ENCODE data around the gene PLEKHF1.
"Not testable (repeated sequence)": the region's sequence is repeated elsewhere in the genome, so short reads cannot be mapped to it uniquely, and the experiment has no call there.

Gene PLEKHF1, protein sequence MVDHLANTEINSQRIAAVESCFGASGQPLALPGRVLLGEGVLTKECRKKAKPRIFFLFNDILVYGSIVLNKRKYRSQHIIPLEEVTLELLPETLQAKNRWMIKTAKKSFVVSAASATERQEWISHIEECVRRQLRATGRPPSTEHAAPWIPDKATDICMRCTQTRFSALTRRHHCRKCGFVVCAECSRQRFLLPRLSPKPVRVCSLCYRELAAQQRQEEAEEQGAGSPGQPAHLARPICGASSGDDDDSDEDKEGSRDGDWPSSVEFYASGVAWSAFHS

DNA sequence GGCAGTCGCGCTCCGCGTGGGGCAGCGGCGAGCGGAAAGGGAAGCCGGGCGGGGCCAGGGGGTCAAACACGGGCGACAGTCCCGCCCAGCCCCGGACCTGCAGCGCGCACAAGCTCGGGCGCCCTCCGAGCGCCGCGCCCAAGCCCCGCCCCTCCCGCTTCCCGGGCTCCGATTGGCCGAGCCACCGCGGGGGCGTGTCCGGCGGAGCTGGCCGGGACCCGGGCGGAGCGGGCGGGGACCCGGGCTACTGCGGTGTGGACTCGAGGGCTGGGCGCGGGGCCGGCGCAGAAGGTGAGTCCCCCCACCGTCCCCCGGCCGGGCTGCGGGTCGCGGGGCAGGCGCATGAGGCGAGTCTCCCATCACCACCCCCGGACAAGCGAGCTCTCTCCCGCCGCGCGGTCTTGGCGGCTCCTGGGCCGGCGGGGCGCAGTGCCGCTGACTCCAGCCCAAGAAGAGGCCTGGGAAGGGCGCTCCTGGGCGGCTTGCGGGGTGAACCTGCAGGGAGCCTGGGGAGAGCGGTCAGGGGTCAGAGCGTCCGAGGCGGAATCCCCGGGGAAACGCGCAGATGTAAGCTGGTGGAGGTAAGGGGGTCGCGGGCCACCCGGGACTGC, at the start of gene PLEKHF1:
Gene PLEKHF1, plus strand, starts transcription at position 247 of the 611 bp plus-strand sequence. CDS start 8,379 bp downstream, outside the sequence.
- Histone ChIP-seq H3K27ac (peak within 1 kb of the TSS; percentile 38 to 95 (median 86)), H3K4me3 (peak within 1 kb of the TSS; percentile 53 to 86 (median 78))

DNA sequence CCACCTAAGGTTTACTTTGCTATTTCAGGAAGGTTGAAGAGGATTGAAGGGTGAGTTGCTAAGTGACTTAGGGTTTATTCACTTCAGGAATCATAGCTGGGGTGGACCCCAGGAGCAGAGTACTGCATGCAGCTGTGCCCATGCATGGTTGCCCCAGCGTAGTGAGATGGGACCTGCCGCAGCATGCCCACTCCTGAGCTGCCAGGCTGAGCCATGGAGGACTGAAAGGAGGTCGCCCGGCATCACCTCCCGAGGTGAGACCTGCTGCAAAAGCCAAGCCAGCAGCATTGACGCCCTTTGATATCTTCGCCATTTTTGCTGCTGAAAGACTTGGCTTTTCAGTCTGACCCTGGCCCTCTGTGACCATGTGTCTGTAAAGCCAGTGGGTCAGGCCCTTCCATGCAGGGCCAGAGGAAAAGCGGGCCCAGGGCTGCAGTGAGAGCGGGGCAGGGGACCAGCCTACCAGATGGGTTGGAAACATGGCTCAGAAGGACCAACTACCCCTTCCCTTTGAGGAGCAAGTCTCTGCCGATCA, 49.3 kb upstream of the PLEKHF1 start:
- no peak overlapping the region for H3K27ac ChIP-seq
- no peak overlapping the region for H3K4me3 ChIP-seq

DNA sequence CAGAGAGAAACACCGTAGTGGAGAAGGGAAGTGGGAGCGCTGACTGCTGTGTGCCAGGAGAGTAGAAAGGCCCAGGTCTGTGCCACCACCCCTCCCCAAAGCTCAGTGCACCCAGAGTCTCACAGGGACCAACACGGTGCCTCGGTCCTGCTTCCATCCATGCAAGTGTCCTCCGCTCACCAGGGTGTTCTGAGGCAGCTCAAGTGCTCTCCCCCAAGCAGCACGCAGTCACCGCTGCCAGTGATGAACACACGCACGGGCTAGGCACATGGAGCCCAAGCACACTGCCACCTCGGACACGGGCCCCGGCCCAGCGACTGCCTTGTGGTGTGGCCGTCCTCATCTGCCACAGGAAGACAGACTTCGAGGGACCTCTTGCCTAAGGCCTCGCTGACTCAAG, 48.7 kb upstream of the PLEKHF1 start:
- Histone ChIP-seq H3K27ac (no peak overlapping the region), H3K4me3 (no peak overlapping the region)

DNA sequence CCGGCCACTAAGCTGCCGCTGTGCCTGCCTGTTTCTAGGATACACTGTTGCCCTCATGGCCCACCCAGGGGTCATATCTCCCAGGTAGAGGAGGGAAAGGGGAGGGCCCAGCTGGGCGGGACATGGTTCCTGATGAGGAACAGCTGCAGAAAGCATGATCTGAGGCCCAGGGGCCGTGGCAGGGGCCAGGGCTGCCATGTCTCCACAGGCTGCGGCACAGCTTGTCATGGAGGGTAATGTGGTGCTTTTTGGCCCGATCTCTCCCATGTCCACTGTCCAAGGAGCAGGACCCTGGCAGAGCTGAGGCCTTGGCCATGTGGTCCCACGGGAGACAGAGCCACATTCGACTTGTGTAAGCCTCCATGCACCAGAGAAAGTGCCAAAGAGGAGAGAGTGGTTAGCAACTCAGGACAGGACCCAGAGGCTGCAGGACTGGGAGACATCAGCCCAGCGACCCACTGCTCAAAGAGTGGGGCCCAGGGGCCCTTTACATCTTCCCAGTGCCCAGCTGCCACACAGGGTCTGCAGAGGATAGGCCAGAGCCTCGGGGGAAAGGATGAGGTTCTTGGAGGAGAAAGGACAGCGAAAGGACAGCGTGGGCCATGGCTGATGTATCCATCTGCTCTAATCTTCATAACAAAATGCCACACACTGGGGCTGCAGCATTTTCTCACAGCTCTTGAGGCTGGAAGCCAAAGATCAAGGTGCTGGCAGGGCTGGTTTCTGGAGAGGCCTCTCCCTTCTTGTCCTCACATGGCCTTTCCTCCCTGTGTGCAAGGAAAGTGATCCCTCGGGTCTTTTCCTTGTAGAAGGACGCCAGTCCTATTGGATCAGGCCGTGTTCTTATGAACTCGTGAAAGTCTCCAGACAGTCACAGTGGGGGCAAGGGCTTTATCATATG, 47.6 kb upstream of the PLEKHF1 start:
- no peak overlapping the region for H3K4me3 ChIP-seq
- H3K27ac ChIP-seq: no peak overlapping the region

DNA sequence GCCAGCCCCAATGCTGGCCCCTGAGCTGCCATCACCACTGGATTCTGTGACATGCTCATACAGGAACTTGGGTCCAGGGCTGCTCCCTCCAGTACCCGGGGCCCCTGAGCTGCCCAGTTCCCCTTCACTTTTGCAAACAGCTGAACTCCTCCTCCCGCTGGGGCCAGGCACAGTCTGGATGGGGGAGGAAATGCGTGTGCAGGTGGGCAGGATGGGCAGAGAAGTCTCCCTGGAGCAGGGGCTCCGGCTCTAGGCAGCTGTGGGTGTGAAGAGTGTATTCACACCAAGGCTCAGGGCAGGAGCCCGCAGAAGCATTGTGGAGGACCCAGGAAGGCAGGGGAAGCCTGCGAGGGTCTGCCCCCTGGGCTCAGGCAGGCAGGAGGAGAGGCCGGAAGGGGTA, 46.8 kb upstream of the PLEKHF1 start:
- no peak overlapping the region for H3K27ac ChIP-seq
- no peak overlapping the region for H3K4me3 ChIP-seq

DNA sequence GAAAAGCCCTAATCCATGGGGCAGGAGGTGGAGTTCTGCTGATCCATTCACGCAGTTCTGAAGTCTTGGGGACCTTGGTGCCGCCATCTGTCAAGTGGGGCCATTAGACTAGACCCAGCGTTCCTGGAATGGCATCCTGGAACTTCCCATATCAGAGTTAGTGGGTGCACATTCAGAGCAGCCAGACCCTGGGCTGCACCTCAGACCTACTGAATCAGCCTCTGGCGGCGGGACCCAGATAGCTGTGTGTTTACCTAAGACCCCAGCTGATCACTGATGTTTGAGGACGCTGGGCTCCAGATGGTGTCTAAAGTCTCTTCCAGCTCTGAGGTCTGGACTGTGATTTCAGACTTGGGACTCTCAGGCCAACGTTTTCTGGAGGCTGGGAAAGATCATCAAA, 46.4 kb upstream of the PLEKHF1 start:
- H3K27ac ChIP-seq: no peak overlapping the region
- H3K4me3 ChIP-seq: no peak overlapping the region

DNA sequence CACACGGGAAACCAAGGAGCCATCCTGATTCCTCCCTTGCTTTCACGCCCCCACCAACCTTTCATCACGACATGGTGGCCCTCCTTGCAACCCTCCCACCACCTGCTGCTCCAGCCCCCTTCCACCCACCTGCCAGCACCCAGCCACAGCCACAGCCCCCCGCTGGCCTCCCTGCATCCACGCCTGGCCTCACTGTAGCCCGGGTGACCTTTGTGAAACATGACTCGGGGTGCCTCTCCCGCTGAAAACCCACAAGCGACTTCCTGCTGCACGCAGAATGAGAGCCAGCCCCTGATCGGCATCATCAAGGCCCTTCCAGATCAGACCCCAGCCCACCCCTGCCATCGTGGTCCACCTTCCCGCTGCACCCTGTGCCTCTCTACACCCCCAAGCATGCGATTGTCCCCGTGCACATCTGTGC, 44.3 kb upstream of the PLEKHF1 start:
- Histone ChIP-seq H3K27ac (peak overlapping the region in 1 of 21 experiments; percentile 84), H3K4me3 (no peak overlapping the region)

DNA sequence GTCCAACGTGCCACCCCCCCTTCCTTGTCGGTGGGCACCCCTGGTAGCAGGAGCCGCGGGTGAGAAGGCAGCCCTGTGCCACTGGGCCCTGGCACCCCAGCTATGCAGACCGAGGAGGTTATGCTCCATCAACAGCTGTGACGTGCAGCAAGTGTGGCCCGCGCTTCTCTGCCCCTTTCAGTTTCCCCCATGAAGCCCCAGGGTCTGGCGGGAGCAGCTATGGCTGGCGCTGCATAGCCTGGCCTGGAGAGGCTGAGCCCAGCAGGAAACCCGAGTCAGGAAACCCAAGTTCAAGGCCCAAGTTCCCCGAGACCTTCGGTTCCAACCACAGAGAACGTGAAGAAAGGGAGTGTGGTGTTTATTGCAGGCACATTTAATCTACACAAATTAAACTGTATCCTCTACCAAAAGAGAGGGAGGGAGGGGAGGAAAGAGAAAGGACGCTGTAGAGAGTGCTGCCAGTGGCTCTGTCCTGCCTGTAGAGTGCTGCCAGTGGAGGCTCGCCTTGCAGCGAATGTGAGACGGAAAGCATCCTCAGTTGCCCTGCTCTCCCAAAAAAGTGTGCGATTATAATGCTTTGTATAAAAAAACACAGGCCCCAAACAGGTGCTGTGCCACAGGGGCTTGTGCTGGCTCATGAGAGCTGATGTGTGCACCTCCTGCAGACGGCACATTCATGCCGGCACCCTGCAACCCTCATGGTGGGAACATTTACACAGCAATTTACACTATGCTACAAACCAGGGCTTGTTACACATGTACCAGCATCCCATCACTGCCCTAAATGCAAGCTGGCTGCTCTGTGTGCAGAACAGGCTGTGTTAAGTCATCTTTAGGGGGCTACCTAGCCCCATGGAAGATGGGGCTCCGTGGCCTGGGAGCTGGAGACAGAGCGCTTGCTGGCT, 42.8 kb upstream of the PLEKHF1 start:
- Histone ChIP-seq H3K4me3 (no peak overlapping the region), H3K27ac (peak overlapping the region in 7 of 21 experiments; percentile 6 to 84 (median 36))

DNA sequence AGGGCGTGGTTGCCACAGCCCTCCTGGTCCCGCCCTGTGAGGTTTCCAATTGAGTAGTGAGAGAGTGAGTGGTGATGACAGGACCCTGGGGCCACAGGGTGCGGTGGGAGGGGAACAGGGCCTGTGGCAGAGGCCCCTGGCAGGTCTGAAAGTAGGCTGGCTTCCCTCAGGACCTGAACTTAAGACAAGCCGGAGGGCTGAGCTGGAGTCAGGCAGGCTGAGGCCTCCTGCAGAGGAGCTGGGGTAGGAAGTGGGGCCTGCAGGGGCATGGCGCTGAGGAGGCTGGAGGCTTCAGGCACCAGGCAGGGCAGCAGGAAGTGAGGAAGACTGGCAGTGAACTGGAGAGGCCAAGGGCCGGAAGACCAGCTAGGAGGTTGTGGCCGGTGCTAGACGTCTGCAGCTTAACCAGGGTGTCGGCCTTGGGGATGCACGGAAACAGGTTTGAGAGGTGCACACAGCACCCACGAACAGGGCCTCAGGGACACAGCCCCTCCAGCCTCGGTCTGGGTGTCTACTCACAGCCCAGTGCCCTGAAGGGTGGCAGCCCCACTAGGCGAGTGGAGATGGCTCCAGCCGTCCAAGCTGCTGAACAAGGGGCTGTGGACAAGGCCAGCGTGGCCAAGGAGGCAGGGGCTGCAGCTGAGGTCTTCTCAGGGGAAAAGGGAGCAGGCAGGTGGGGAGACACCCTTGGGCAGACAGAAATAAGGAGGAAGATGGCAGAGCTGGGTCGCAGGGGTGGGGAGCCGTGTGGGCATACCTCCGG, 41.4 kb upstream of the PLEKHF1 start:
- peak overlapping the region in 1 of 7 experiments; percentile 13 for H3K4me3 ChIP-seq
- H3K27ac ChIP-seq: peak overlapping the region in 10 of 21 experiments; percentile 9 to 84 (median 66)

DNA sequence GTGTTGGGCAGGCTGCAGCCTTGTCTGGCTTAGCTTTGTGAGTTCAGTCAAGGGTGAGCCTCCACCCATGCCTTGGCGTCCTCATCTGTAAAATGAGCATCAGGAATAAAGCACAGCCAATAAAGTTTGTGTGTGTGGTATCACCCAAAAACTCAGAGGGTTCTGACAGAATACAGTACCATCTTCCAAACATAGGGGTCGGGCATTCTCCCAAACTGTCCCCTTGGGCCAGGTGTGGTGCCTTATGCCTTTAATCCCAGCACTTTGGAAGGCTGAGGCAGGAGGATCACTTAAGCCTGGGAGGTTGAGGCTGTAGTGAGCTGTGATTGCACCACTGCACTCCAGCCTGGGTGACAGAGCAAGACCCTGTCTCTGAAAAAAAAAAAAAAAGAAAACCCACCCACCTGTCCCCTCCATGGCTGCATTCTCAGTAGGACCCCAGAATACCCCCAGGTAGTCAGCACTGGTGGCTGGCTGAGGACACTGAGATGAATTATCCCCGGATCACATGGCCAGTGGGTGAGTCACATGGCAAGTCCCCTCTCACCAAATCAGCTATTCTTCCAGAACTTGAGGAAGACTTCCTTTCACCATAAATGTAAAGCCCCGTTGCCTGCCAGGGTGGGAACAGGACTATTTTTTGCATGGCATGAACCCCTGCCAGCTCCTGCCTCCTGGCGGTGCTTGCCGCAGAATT, 40.6 kb upstream of the PLEKHF1 start:
- Histone ChIP-seq H3K4me3 (peak overlapping the region in 1 of 7 experiments; percentile 13), H3K27ac (peak overlapping the region in 9 of 21 experiments; percentile 9 to 84 (median 66))

DNA sequence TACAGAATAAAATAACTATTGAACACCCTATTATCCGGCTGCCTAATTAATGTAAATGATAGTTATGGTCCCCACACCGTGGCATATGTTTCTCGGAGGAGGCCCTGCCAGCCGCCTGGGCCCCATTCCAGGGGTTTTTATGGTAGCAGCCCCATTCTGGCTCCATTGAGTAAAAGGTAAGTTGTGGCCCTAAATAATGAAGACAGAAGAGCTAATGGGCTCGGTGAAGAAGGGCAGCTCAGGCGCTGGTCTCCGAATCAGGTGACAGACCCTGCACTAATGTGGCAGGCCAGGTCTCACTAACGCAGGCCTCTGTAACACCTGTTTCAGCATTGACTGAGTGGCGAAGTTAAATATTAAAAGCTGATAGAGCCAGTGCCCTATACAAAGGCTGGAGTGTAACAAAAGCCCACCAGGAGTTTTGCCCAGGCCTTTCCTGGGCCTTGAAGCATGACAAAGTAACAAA, 40.0 kb upstream of the PLEKHF1 start:
- H3K4me3 ChIP-seq: no peak overlapping the region
- peak overlapping the region in 2 of 21 experiments; percentile 84 for H3K27ac ChIP-seq

DNA sequence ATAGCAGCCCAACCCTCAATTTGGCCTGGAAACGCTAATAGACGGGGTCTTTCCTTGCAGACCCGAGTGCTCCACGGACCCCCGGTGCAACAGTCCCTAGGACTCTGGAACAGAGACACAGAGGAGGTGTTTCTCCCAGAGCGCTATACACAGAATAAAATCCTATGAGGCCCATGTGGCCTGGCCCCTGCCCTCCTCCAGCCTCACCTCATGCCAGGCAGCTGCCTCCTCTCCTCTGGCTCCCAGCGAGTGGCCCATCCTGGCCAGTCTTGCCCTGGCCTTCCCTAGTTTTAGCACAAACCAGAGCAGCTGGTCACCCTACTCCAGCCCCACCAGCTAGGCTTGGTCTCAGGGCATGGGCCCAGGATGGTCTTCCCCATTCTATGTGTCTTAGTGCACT, 38.9 kb upstream of the PLEKHF1 start:
- H3K4me3 ChIP-seq: no peak overlapping the region
- H3K27ac ChIP-seq: no peak overlapping the region

DNA sequence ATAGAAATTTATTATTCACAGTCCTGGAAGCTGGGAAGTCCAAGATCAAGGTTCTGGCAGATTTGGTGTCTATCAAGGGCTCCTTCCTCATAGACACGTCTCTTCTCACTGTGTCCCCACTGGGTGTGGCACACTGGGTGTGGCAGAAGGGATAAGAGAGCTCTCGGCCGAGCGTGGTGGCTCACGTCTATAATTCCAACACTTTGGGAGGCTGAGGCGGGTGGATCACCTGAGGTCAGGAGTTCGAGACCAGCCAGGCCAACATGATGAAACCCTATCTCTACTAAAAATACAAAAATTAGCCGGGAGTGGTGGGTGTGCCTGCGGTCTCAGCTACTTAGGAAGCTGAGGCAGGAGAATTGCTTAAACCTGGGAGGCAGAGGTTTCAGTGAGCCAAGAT, 38.4 kb upstream of the PLEKHF1 start:
- not testable (repeated sequence) for H3K4me3 ChIP-seq, H3K27ac ChIP-seq

DNA sequence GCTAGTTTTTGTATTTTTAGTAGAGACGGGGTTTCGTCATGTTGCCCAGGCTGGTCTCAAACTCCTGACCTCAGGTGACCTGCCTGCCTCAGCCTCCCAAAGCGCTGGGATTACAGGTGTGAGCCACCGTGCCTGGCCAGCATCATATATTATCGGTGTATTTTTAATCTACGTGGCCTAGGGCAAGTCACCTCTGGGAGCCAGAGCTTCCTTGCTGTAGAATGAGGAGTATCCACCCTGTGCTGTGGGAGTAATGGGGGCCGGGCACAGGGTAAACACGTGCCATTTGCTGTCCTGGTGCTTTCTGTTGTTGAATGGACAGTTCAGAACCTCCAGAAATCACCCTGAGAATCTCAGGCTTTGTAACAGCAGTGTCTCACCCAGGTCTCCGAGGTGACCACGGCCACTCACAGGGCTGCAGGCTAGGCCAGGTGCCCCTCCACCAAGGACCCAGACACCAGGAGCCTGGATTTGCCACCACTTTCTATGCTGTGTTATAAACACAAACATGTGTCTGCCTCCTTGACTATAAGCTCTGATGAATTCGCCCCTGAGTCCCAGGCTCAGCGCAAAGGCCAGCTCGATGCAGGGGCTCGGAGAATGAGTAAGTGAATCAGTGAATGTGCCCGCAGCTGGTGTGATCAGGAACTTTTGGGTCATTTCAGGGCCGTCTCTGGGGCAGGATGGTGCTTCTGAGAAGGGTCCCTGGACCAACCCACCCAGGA, 36.4 kb upstream of the PLEKHF1 start:
- Histone ChIP-seq H3K4me3 (no peak overlapping the region), H3K27ac (no peak overlapping the region)

DNA sequence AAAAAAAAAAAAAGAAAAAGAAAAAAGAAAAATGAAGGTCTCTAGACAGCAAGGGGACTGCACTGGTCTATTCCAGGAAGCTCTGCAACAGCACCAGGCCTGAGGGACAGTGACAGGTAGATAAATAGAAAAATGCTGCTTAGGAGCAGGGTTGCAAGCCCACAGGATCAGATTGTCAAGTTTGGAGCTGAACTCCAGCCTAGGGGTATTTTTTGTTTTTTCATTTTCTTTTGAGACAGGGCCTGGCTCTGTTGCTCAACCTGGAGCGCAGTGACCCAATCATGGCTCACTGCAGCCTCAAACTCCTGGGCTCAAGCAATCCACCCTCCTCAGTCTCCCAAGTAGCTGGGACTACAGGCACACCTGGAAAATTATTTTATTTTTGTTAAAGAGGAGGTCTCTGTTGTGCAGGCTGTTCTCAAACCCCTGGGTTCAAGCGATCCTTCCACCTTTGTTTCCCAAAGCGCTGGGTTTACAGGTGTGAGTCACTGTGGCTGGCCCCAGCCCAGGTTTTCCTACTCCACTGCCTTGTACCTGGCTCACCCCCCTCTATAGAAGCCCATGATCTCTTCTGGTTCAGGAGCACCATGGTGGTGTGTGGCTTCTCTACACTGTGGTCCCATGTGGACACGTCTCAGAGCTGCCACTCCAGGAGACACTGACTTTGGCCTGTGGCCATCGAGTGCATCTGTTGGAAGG, 35.3 kb upstream of the PLEKHF1 start:
- H3K4me3 ChIP-seq: no peak overlapping the region
- H3K27ac ChIP-seq: no peak overlapping the region

DNA sequence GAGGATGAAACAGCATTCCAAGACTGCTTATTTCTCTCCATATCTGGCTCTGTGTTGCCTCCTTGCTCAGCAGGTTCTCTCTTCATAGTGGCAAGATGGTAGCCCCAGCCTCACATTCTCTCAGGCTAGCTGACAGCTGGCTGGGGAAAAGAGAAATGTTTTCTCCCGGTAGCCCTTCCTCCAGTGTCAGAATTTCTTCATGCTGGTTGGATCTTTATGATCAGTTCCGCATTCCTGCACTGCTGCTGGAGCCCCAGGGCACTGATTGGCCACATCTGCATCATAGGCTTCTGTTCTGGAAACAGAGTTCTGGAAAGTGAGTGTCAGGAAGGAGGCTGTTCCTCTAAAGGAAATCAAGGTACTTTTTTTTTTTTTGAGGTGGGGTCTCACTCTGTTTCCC, 34.6 kb upstream of the PLEKHF1 start:
- no peak overlapping the region for H3K27ac ChIP-seq
- H3K4me3 ChIP-seq: no peak overlapping the region

DNA sequence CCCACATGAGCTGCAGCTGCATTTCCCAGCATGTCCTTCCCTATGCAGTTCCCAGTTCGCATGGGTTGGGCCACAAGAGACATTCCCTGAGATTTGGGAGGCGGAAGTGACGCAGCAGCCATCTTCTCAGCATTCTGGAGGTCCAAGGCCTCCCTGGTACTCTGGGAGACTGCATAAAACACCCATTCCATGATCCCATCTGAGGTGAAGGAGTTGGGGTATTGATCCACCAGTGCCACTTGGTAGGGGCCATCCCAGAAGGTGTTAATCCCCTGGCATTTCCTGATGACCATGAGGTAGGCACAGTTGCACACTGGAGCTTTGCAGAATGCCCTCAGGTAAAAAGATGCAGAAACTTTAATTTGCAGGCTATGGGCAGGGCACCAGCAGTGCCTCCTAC, 33.8 kb upstream of the PLEKHF1 start:
- H3K27ac ChIP-seq: no peak overlapping the region
- H3K4me3 ChIP-seq: no peak overlapping the region
